Kidney (tissue), 14 donors: ENCODE data around the gene NSG2. TPM values are rescaled to one million over a fixed set of nuclear protein-coding genes. Genes with fewer than 3 reads are reported as not detected.

Experiments
- DNase-seq, 5 donors: peaks; one replicate each; pipeline ENCODE4 v3.0.0-alpha.2; 2013 to 2020
- FAIRE-seq: peaks from 2 replicates; lab custom pipeline; 2012; peaks lifted over from hg19 to GRCh38; lab: Jason Lieb, UNC
- H3K27ac ChIP-seq, 2 donors: one replicate each; pipeline ENCODE4 v1.7.0; 2013; ENCODE audit warnings: low read depth in 2 of 2, low read length in 2 of 2, inconsistent platforms in 1 of 2
- H3K27me3 ChIP-seq: one replicate; pipeline ENCODE4 v1.7.1; 2013; ENCODE audit warnings: low read length, inconsistent platforms; ENCODE audit not compliant: control insufficient read depth, insufficient read depth
- H3K36me3 ChIP-seq, 3 donors: one replicate each; pipeline versions ENCODE4 v1.7.0 to v1.7.1; 2013; ENCODE audit warnings: low read length in 3 of 3, control low read depth in 1 of 3, inconsistent platforms in 1 of 3; ENCODE audit not compliant: insufficient read depth in 3 of 3, control insufficient read depth in 2 of 3
- H3K4me1 ChIP-seq, 3 donors: one replicate each; pipeline versions ENCODE4 v1.7.0 to v1.7.1; 2013; ENCODE audit warnings: low read length in 3 of 3, inconsistent platforms in 1 of 3, low read depth in 1 of 3; ENCODE audit not compliant: control insufficient read depth in 2 of 3, insufficient read depth in 2 of 3
- H3K4me3 ChIP-seq, 3 donors: one replicate each; pipeline versions ENCODE4 v1.7.0 to v1.8.1; 2013; ENCODE audit warnings: low read length in 3 of 3, control low read depth in 1 of 3, inconsistent platforms in 1 of 3
- H3K9ac ChIP-seq, 3 donors: one replicate each; pipeline versions ENCODE4 v1.7.0 to v1.7.1; 2013; ENCODE audit warnings: low read length in 3 of 3, control low read depth in 1 of 3, inconsistent platforms in 1 of 3
- H3K9me3 ChIP-seq, 3 donors: one replicate each; pipeline versions ENCODE4 v1.7.0 to v1.7.1; 2013; ENCODE audit warnings: low read length in 3 of 3, control low read depth in 1 of 3, inconsistent platforms in 1 of 3; ENCODE audit not compliant: control insufficient read depth in 2 of 3, insufficient read depth in 1 of 3
- intact Hi-C: fragments of 100-400 bp; cut with DNase I; formaldehyde crosslinking; loops from one replicate; pipeline ENCODE4 v1.11.1; 2022
- polyA plus RNA-seq: library from polyadenylated mRNA; stranded (reverse); fragments of 350-450 nt; fragmentation: Illumina TruSeq; extraction: RNeasy Lipid Tissue Mini Kit (QIAGEN cat#74804); gene quantifications from one replicate; pipeline ENCODE4 v1.2.3, GENCODE V29; 2014; ENCODE audit warnings: low read depth, low replicate concordance; ENCODE audit not compliant: insufficient read depth
- total RNA-seq: library from RNA; stranded (reverse); fragmentation: NEBNext Ultra II Directional; extraction: Animal tissue kit (Norgen Biotek cat#: 25700); gene quantifications from one replicate; pipeline ENCODE4 v1.2.1, GENCODE V29; 2021
- TF ChIP-seq, protein P1 (sequence below): IDR thresholded peaks from 3 replicates; pipeline ENCODE4 v1.5.1; 2012; ENCODE audit warnings: mild to moderate bottlenecking, moderate library complexity, borderline replicate concordance; ENCODE audit not compliant: insufficient read depth; ENCODE audit errors: extremely low read depth
- donor health status: control.
- donor health status: control.
- donor health status: control.
- donor health status: control.
- donor health status: control.
- donor health status: DM: yes; HTN: yes; CAD: no.
- donor health status: Normal renal cell carcinoma (clear cell type).

The NSG2 gene
- total and polyA plus RNA-seq, 2 donors from 2014 or later = 0.41 TPM; not detected in 1

DNA sequence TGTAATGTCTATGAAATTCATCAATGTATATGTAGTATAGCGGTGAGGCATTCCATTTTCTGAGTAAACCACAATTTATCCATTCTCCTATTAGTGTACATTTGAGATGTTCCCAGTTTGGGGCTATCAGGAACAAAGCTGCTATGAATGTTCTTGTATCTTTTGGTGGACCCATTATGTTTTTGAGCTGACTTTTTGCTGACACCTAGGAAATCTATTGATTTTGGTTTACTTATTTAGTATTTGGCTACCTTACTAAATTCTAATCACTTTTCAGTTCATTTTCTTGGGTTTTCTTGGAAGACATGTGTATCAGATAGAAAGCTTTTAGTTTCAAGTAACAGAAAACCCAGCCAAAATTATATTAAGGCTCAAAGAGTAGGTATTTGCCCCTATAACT lies 13.7 kb downstream of the NSG2 start:
- no peaks in the 10 kb centered on the region for H3K36me3 ChIP-seq
- no peaks in the 10 kb centered on the region for H3K27me3 ChIP-seq
- no peak for FAIRE-seq
- H3K27ac ChIP-seq = no peak overlapping the region
- H3K9ac ChIP-seq = no peak overlapping the region
- no peaks in the 10 kb centered on the region for H3K4me1 ChIP-seq
- TF ChIP-seq, protein P1, sequence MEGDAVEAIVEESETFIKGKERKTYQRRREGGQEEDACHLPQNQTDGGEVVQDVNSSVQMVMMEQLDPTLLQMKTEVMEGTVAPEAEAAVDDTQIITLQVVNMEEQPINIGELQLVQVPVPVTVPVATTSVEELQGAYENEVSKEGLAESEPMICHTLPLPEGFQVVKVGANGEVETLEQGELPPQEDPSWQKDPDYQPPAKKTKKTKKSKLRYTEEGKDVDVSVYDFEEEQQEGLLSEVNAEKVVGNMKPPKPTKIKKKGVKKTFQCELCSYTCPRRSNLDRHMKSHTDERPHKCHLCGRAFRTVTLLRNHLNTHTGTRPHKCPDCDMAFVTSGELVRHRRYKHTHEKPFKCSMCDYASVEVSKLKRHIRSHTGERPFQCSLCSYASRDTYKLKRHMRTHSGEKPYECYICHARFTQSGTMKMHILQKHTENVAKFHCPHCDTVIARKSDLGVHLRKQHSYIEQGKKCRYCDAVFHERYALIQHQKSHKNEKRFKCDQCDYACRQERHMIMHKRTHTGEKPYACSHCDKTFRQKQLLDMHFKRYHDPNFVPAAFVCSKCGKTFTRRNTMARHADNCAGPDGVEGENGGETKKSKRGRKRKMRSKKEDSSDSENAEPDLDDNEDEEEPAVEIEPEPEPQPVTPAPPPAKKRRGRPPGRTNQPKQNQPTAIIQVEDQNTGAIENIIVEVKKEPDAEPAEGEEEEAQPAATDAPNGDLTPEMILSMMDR = no peak
- intact Hi-C loops = no loop called here
- peaks cover 0 to 4% (median 0%) of the 10 kb centered on the region in 3 donors for H3K9me3 ChIP-seq
- no peak for DNase-seq
- no peak overlapping the region for H3K4me3 ChIP-seq

DNA sequence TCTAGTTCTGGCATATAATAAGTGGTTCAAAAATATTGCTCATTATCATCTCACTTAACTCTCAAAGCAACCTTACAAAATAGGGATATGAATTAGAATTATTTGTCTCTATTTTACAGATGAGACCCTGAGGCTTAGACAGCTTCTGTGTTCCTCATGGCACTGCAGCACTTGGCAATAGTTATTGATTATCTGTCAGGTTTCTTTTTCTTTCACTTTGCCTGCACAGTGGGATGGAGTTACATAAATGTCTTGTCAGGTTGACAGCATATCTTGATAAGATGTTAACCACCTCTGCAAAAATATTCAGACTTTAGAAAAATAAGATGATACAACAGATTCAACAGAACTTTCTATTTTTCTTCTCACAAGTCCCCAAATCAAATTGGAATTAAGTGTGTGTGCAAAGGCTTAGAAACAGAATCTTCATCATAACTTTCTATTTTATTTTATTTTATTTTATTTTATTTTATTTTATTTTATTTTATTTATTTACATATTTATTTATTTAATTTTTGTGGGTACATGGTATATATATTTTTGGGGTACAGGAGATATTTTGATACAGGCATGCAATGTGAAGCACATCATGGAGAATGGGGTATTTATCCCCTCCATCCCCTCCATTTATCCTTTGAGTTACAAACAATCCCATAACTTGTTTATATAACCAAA lies 17.7 kb downstream of the NSG2 start:
- H3K9ac ChIP-seq = no peak overlapping the region
- TF ChIP-seq, protein P1 = no peak
- no peak for DNase-seq
- H3K27ac ChIP-seq = no peak overlapping the region
- H3K4me3 ChIP-seq = no peak overlapping the region
- FAIRE-seq = peak; percentile 21
- intact Hi-C loops = no loop called here
- H3K36me3 ChIP-seq = no peaks in the 10 kb centered on the region
- H3K27me3 ChIP-seq = no peaks in the 10 kb centered on the region
- no peaks in the 10 kb centered on the region for H3K4me1 ChIP-seq
- peaks cover 0 to 4% (median 0%) of the 10 kb centered on the region in 3 donors for H3K9me3 ChIP-seq

DNA sequence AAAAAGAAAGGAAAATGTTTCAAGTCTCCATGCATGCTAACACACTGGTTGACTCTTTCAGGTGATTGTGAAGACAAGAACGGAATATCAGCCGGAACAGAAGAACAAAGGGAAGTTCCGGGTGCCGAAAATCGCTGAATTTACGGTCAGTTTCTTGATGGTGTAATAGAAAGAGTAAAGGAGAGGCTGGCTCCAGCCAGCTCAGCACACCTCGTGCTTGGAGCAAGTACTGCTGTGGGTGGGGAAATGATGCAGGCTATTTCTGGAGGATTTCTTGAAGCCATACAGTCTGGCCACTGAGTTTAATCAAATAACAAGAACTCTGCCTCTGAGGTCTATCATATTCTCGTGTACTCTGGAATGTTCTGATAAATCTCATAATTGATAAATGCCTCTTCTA lies 18.7 kb downstream of the NSG2 start:
- Histone ChIP-seq H3K4me3 (no peak overlapping the region), H3K4me1 (no peaks in the 10 kb centered on the region), H3K36me3 (no peaks in the 10 kb centered on the region), H3K27me3 (no peaks in the 10 kb centered on the region), H3K9ac (no peak overlapping the region), H3K27ac (no peak overlapping the region), H3K9me3 (peaks cover 0 to 4% (median 0%) of the 10 kb centered on the region in 3 donors)
- FAIRE-seq (no peak), DNase-seq (no peak)
- intact Hi-C loops = no loop called here
- TF ChIP-seq, protein P1 = no peak
